HG02840 (cell line): ENCODE measurements around the gene LPP.

Source experiments
- ATAC-seq: cut with Tn5 transposase; IDR thresholded peaks from one replicate; pipeline ENCODE4 v1.9.1; 2021; ENCODE audit warnings: mild to moderate bottlenecking, moderate library complexity, moderate number of reproducible peaks; ENCODE audit not compliant: unreplicated experiment, low FRiP score

LPP gene

DNA sequence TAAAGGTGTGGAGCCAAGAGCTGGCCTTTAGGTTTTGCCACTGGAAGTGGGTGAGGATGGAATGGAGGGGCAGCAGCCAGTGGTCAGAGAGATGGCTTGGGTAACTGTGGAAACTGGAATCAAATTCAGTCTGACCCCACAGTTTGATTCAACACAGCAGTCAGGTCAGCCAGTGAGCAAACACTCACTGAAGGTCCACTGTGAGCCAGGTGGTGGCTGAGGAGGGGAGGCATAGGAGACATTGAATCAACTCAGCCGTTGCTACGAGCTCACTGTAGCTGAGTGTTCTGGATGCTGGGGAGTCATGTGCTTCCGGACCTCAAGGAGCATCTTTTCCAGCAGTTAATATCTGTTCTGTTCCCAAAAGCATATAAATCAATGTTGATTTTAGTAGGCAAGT is 37.5 kb downstream of the LPP start:
- no peak for ATAC-seq

DNA sequence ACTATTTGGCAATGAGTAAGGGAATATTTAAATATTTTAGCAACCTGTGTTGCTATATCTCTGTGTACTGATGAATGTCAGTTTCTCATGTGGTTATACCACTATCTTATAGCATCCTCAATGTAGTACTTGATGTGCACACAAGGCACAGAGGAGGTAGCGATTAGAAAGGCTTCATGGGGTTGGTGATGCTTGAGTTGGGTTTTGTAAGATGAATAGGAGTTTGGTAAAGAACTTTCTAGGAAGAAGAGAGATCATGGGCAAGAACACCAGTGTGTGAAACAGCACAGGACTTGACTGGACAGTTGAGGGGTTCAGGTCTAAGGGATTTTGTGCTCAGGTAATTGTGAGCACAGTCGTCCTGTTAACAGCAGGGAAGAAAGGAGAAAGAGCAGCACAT is 38.1 kb downstream of the LPP start:
- no peak for ATAC-seq

DNA sequence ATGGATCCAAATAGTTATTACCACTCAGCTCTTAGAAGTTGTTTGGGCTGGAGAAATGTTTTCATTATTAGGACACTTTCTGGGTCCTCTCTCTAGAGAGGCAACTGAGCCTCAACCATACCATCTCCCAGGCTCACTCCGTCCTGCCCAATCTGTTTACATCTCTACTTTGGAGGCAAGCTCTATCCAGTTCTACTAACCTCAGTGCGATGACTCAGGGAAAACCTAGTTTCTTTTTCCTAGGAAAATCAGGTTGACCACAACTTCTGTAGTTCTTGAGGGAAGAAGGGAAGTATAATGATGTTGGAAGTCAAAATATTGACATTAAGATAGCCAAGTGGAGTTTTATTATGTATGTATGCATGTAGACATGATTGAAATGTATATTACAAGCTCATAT is 40.4 kb downstream of the LPP start:
- no peak for ATAC-seq

DNA sequence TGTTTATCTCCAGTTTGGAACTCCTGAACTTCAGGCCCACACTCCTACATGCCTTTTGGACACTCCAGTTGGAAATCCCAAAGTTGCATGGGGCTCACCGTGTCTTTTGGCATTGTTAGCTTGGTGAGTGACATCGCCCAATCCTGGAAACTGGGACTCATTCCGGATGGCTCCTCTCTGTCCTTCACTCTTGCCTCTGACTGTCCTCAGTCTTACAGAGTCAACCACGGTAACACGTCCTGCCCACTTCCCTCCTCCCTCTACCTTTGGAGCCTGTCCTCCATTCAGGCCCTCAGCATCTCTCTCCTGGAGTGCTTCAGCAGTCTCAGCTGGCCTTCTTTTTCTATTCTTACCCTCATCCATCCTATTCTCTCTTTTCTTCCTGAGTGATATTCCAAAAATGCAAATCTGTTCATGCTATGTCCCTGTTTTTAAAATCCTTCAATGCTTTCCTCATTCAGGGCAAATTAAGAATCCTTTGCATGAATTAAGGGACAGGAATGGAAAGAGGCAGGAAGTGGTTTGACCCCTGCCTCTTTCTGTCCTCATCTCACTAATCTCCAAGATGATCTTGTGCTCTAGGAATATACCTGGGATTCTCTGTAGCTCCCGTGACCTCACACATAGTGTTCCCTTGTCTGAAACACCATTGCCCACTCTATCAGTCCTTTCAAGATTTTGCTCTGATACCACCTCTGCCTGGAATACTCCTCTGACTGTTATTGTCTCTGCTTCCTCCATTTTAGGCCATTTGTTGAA is 42.5 kb downstream of the LPP start:
- no peak for ATAC-seq

DNA sequence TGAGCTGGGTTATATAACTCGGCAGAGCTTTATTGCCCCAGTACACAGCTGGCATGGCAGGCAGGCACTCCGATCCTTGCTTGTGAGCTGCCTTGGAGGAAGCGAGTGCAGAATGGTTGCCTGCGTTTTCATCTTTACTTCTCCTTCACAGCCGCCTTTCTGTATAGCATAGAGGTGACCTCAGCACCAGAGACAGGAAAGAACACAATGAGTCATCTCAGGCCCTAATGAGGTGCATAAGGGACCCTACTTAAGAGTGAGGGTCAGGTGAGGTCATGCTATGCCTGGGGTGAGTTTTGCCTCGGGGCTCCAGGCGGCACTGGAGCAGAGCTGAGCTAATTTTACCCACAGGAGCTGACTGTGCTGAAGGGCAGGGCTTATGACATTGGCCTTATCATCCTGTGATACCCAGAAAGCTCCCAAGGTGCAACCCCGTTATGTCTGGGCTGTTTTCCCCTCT is 43.5 kb downstream of the LPP start:
- ATAC-seq = no peak

DNA sequence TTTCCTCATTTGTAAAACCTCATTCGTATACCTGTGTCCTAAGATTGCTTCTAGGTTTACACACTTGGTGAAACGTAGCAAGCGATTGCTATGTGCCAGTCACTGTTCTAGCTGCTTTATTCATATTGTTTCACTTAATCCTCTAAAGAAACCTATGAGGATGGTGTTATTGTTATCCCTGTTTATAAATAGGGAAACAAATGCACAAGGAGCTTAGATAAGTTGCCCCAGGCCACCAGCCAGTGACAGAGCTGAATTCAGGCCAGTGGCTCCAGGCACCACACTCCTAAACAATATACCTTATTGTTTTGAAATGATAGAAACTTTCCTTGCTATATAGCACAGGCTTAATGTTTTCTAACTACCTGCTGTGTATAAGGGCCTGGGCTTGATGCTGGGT is 44.0 kb downstream of the LPP start:
- no peak for ATAC-seq

DNA sequence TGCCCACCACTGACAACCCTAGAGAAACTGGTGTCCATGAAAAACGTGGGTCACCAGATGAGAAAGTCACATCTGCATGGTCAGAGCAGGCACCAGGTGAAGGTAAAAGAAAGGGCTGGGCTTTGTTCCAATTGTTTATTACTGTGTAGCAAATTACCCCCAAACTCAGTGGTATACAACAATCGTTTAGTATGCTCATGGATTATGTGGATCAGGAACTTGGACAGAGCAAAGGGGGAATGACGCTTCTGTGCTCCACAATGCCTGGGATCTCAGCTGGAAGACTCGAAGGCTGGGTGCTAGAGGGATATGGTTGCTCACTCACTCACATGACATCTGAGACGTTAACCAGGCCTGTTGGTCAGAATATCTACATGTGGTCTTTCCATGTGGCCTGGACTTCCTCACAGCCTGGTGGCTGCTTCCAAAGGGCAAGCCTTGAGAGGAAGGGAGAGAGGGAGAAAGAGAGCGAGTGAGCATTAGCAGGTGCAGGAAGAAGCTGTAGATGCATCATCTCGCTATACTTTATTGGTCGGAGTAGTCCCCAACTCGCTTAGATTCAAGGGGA is 44.9 kb downstream of the LPP start:
- ATAC-seq = no peak

DNA sequence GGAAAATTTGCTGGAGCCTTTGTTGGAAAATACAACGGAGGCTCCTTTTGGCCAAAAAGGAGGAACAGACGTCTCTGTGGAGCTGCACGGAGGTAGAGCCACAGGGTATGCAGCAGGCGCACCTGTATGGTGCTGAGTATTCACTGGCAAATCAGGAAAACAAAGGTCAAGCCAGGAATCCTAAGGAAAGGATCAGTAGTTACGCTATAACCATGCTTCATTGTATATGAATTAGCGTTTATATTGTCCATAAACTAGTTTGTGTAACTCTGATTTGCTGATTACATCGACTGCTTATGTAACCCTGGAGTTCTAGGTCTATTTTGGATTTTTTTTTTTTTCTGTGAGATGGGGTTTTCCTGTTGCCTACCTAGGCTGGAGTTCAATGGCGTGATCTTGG is 45.4 kb downstream of the LPP start:
- ATAC-seq = no peak

DNA sequence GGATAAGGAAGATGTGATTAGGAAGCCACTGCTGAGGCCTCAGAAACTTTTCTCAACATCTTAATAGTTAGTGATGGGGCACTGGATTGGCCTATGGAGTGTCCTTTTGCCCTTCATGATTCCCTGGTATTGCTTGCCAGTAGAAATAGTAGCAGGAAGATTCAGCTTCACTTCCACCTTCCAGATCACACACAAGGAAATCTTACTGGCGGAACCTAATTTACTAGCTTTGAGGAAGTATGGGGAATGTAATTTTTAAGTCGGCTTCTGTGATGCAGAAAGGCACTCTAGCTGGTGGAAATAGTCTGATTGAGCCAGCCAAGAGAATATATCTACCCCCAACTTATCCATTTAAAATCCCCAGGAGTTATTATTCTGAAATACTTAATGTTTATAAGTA is 46.5 kb downstream of the LPP start:
- ATAC-seq = no peak

DNA sequence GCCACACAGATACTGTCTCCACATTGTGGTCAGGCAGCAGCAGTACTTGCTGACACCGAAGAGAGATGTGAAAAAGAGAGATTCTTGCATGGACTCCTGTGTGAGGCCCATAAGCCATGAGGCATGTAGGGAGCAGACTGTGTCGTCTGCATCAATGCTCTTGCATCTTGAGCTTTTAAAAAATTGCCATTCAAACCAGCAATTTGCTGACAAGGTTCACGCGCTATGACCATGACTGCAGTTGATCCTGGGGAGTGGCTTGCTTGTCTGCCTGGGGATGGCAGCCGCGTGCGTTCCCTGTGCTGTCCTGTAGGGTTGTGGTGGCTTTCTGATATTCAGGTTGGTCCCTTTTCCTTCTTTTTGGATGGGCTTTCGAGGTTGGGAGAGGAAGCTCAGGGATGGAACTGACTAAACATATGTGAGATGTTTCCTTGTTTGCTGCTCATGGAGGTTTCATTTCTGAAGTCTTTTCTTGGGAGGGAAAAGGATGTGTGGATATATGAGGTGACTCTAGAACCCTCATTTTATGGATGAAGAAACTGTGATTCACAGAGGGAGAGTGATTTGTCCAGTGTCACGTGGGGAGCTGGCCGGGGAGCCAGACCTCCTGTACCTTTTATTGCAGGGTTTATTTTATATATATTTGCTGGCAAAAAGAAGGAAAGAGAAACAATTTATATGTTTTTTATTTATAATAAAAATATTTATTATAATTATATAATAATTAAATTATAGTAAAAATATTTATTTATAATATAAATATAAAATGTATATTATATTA is 48.6 kb downstream of the LPP start:
- no peak for ATAC-seq

DNA sequence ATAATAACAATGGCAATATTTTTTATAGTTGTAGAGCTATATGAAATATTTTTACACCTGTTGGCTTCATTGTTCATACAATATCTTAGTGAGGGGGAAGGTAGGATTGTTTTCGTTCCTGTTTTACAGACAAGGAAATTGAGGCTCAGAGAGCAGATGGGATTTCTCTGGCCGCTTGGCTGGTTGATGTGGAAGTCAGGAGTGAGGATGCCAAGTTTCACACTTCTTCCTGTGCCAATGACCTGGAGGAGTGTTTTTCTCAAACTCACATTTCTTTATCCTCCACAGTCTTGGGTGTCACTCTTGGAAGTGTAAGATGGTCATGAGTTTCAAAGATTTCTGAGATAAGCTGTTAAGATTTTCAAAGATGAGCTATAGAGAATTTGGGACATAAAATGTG is 50.6 kb downstream of the LPP start:
- ATAC-seq = no peak

DNA sequence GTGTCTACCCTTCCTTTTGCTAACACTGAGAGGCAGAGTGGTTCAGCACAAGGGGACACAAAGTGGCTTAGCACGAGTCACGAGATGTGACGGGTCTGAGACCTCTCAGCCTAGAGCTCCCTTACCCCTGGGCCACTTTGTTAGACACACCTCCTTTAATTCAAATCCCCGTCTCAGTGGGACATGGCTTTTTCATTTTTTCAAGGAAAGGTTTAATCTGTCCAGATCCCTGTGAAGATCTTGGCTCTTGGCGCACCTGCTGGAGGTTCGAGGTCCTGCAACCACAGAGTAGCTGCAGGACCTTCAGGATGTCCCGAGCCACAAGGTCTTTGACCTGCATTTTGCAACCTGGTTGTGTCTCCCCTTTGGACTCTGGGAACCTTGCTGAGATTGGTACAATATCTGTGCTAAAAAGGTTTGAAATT is 52.0 kb downstream of the LPP start:
- ATAC-seq = no peak

DNA sequence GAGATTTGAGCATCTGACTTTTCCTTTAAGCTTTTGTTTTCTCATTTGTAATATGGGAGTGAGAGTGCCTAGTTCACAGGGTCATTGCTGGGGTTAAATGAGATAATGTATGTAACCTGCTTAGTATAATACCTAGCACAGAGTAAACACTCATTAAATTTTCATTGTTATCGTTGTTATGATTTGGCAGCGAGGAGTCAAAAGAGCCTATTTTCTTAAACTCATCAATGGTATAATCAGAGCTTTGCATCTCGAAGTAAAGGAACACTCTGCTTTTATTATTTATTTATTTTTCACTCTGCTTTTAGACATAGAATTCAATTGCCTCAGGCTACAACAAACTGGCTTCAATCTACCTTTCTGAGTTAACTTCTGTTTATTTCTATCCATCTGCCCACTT is 52.8 kb downstream of the LPP start:
- no peak for ATAC-seq

DNA sequence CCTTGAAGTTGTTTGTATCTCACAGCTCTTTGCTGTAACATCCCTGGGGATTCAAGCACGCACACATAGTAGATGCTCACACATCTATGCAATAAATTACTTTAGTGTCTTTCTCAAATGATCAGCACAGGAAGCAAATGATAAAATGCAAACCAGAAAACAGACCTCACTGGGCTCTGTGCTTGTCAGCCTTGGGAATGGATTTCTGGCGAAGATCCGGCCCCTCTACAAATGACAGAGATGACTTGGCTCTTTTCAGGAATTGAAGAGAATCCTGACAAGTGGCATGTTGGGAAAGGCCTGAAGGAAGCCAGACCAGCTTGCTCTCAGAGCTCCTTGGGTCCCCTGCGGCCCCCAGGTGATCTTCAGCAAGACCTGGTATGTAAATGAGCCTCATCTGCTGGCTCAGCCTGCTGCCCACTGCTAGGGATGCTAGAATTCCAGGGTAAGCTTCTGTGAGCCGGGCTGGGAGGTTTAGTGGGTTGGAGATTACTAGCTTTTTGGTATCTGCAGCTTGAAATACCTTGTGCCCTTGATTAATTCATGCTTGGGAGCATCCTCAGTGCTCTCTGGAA is 54.1 kb downstream of the LPP start:
- ATAC-seq = no peak

DNA sequence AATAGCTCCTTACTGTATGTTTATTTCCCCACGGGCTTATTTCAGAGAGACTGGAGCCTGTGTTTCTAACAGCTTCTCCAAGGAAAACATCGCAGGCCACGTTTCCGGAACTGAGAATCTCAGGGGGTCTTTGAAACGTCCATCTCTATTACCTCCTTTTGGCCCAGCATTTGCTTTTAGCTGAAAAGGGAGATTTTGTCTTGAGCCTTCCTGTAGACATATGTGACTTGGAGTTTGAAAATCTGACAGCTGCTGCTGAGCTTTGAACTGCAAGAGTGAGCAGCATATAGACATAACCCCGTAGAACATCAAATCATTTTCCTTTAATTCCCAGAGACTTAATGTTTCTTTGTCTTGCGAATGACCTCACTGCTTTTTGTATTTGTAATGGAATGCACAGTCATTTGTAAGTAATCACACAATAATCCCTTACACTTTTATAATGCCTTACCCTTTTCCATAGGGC is 54.6 kb downstream of the LPP start:
- ATAC-seq = no peak

DNA sequence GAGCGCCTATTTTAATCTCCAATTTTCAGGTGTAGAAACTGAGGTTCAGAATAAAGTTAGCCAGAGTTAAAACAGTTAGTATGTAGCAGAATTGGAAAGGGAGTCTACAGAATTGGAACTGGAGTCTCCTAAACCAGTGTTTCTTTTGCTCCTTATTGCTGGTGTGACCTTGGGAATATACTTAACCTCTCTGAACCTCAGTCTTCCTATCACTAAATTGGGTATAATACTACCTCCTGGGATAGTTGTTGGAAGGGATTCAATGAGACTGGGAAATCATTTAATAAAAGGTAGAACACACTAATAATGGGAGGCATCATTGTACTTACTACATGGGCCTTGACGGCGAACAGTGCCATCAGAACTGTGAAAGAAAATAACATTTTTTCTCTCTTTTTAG is 55.1 kb downstream of the LPP start:
- no peak for ATAC-seq

DNA sequence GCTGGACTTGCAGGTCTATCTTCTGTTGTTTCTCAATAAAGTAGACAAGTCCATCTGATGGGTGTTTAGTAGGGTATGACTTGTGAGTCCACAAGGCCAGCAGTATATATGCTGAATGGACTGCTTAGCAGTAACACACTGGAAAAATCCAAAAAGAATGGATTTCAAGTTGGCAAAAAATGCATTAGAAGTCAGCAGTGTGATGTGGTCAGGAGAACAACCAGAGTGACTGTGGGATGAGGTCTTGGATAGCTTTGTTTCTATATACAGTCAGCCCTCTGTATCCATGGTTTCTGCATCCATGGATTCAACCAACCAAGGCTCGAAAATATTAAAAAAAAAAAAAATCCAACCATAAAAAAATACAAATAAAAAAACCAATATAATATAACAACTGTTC is 55.8 kb downstream of the LPP start:
- ATAC-seq = no peak

DNA sequence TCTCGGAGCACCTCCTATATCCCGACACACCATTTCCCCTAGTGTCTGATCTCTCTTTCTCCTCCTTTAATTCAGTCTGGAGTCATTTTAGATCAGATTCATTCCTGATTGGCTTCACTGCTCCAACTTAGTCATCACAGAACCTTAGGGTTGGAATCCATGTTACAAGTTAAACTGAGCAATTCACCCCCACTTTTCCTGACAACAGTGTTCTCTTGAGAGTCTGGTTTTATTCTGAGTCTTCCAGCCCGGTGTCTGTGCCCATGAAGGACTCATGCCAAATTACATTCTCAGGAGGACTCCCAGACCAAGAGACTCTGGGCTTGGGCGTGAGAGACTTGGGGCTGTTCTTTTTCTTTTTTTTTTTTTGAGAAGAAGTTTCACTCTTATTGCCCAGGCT is 57.5 kb downstream of the LPP start:
- no peak for ATAC-seq

DNA sequence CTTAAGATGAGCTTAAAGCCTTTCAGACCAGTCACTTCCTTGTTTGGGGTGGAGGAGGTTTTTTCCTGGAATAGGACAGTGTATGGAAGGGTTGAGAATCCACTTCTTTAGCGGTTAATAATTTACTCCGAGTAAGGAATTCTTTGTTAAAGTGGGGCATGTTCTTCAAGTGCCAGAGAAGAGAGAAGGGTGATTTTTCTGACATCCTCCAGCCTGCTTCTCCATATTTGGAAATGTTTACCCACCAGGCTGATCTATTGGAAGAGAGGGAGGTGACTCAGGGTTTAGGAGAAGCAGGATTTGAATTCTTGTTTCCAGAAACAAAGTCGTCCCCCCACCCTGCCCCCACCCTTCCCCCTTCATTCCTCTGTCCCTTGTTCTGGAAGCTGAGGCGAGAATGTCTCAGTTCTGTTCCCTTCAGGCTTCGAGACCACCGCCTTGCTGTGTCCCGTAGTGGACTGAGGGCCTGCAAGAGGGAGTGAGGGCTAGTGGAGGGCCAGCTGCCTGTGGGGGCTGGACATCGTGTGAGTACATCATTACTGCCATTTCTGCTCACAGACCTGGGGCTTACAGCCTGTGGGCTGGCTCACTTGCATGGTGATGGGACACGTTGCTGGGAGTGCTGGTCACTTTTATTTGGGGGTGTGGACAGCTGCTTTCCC is 58.5 kb downstream of the LPP start:
- ATAC-seq = no peak

DNA sequence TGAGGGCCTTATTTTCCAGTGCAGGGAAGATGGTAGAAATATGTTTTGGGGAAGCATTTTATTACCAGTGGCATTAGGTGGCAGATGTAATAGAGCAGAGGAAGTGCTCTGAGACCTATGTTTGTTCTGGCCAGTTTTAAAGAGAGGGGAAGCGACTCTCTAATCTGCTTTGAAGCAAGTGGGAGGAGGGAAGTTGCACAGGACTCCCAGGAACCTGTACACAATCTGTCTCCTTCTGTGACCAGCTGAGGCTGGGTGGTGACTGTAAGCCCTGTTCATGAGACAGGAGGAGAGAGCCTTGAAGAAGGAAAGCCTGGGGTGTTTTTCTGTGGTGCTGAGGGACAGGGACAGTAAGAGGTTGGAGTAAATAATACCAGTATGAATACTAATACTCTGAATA is 60.5 kb downstream of the LPP start:
- no peak for ATAC-seq

DNA sequence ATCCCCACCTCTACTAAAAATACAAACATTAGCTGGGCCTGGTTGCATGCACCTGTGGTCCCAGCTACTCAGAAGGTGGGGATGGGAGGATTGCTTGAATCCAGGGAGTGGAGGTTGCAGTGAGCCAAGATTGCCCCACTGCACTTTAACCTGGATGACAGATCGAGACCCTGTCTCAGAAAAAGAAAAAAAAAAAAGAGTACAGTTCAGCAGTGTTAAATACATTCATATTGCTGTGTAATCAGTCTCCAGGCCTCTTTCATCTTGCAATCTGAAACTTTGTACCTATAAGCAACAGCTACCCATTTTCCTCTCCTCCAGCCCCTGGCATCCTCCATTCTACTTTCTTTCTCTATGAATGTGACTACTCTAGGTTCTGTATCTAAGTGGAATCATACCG is 61.2 kb downstream of the LPP start:
- no peak for ATAC-seq
